ENCODE results near the gene ADAMTS12. TPM values are rescaled to one million over a fixed set of nuclear protein-coding genes. Genes with fewer than 3 reads are reported as not detected.

Gene ADAMTS12
- total and polyA plus RNA-seq, 10 of the 15 experiments (the other 5 are each of a cell fraction or from before 2014, with no cell fraction given): 0.11 to 35.8 (median 20.7) TPM

- ChIA-PET POLR2A (no interaction called here), SMC1A (ENCODE audit: uncharacterized antibody, unreplicated experiment) (interaction anchor here (1.0 kb wide), 1 partner anchor 404 kb away, joined by 3 read pairs; no protein-coding TSS in a partner anchor), RAD21 (ENCODE audit: unreplicated experiment) (no interaction called here), CTCF (no interaction called here)
- Histone ChIP-seq H3K9me3 (replicated peaks; ENCODE audit: control insufficient read depth, insufficient read depth, low read length) (no peaks in the 10 kb centered on the region), H3K4me3 (no peak overlapping the region), H4K20me1 (ENCODE audit: control insufficient read depth, insufficient read depth) (no peaks in the 10 kb centered on the region), H2AFZ (ENCODE audit: control insufficient read depth, low read depth, low read length) (no peak overlapping the region), H3K36me3 (ENCODE audit: control insufficient read depth in 2 of 2, insufficient read depth in 2 of 2, low read length in 1 of 2) (no peaks in the 10 kb centered on the region), H3K79me2 (ENCODE audit: control insufficient read depth, insufficient read depth, low read length) (no peaks in the 10 kb centered on the region), H3K27ac (ENCODE audit: control insufficient read depth, insufficient read depth) (no peak overlapping the region), H3K9ac (ENCODE audit: control insufficient read depth, insufficient read depth, low read length) (no peak overlapping the region), H3K4me2 (ENCODE audit: control insufficient read depth, insufficient read depth) (no peak overlapping the region), H3K27me3 (replicated peaks in 1 of 2; ENCODE audit: control insufficient read depth in 2 of 2, insufficient read depth in 2 of 2, low read length in 1 of 2) (no peaks in the 10 kb centered on the region), H3K4me1 (ENCODE audit: control insufficient read depth, insufficient read depth, low read length) (no peaks in the 10 kb centered on the region)
- no TSS peak for BruUV-seq (replicated peaks)
- WGBS (ENCODE audit: insufficient coverage, insufficient replicate concordance, low lambda C conversion rate, missing lambda C conversion rate): 86% methylated on average over 3 of the region's 3 CpGs
- DNase-seq (ENCODE audit: low read depth, low spot score): no peak
- no peak for ATAC-seq
- intact Hi-C loops (cut with micrococcal nuclease; ENCODE audit: unreplicated experiment) (no loop called here), in situ Hi-C loops (cut with MboI) (no loop called here)
- no peak for FAIRE-seq
- TF ChIP-seq LARP7 (IDR thresholded peaks at IDR 0.05) (no peak), KDM1A (IDR thresholded peaks at IDR 0.05; ENCODE audit: borderline replicate concordance) (no peak), MXI1 (IDR thresholded peaks at IDR 0.05; ENCODE audit: low read depth, low read length) (no peak), CHD1 (IDR thresholded peaks at IDR 0.05; ENCODE audit: low read depth, low read length) (no peak), SREBF1 (IDR thresholded peaks at IDR 0.05; ENCODE audit: low read length) (no peak), ETV6 (conservative IDR thresholded peaks at IDR 0.05 in 1 of 2, IDR thresholded peaks at IDR 0.05 in 1 of 2; ENCODE audit: borderline replicate concordance in 1 of 2, low read depth in 1 of 2) (no peak), TARDBP (IDR thresholded peaks at IDR 0.05; ENCODE audit: borderline replicate concordance) (no peak), PRDM15 (CRISPR knock-in tag; IDR thresholded peaks at IDR 0.05) (no peak), BCLAF1 (IDR thresholded peaks at IDR 0.05) (no peak), REST (IDR thresholded peaks at IDR 0.05; ENCODE audit: low read depth, low read length) (no peak), MTA2 (IDR thresholded peaks at IDR 0.05; ENCODE audit: low read depth) (no peak), BMI1 (IDR thresholded peaks at IDR 0.05; ENCODE audit: borderline replicate concordance) (no peak), CEBPB (IDR thresholded peaks at IDR 0.05; ENCODE audit: borderline replicate concordance in 1 of 2, low read depth in 2 of 2, low read length in 2 of 2) (no peak)
Measured at GRCh38 chr5:33531037-33531298, 360.8 kb downstream of the ADAMTS12 start.
